Activated CD8-positive, alpha-beta memory T cell treated with anti-CD3 and anti-CD28 coated beads, Interleukin-2, amount 50 U/mL, for 1 hour (primary cell): Measurements from ENCODE around the gene RRH.
"Not testable (repeated sequence)": the region's sequence is repeated elsewhere in the genome, so short reads cannot be mapped to it uniquely, and the experiment has no call there.

ENCODE experiments used
- DNase-seq: peaks from one replicate; pipeline ENCODE4 v3.0.0-alpha.2; 2020; ENCODE audit errors: extremely low read depth

Gene RRH

GRCh38 chr4:109827672-109828071 lies at the start of gene RRH:
Gene RRH (plus strand): TSS chr4:109827972. CDS start chr4:109828028, 56 bp downstream.
- no peak for DNase-seq

- not testable (repeated sequence) for DNase-seq
These were observed 45.7 kb upstream of the RRH start for GRCh38 chr4:109782092-109782491.

GRCh38 chr4:109786846-109787245 lies 40.9 kb upstream of the RRH start:
- no peak for DNase-seq

GRCh38 chr4:109787807-109788206 lies 40.0 kb upstream of the RRH start:
- DNase-seq, result no peak

GRCh38 chr4:109795059-109795458 lies 32.7 kb upstream of the RRH start:
- DNase-seq, result no peak

GRCh38 chr4:109798866-109799265 lies 28.9 kb upstream of the RRH start:
- DNase-seq, result no peak

DNA sequence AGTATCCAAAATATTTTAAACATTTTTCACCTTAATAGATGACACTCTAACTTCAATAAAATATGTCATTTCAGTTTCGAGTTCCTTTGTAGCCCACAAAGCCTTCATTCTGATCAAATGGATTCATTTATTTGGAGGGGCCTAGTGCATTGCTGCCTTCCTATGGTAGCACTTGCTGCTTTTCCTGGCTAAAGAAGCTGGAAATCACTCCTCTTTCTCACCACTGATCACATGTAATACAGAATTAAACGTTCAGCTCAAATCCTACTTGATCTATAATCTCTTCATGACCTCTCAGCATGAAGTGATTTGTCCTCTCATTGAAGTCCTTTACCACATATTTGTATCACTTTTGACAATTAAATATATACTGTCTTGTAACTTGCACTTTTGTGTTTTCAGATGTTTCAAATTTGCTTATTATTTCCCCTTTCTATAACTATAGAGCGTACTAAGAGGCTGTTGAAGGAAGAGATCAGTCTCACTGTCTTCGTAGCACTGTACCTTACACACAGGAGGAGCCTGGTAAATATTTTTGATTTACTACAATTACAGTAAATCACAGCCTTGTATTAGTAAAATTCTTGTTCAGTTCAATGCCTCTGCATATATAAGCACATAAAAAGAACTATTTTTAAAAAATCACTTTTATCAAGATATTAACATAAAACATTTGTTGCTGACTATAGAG lies 26.5 kb upstream of the RRH start:
- DNase-seq, result no peak

- DNase-seq, result no peak
These were observed 25.9 kb upstream of the RRH start, which contains the start of gene CFI for GRCh38 chr4:109801895-109802319. Gene CFI (minus strand): TSS chr4:109801999. CDS start chr4:109801971, 28 bp downstream.

- no peak for DNase-seq
These were observed 23.7 kb upstream of the RRH start for GRCh38 chr4:109803924-109804571.

DNA sequence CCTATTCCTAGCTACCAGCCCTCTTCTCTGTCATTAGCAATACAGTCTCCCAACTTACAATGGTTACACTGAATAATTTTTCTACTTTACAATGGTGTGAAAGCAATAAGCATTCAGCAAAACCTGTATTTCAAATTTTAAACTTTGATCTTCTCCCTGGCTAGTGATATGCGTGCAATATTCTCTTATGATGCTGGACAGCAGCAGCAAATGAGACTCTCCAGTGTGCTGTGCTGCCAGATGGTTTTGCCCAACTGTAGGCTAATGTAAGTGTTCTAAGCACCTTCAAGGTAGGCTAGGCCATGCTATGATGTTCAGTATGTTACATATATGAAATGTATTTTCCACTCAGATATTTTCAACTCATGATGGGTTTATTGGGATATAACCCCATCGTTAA lies 18.1 kb upstream of the RRH start:
- DNase-seq, result no peak

DNA sequence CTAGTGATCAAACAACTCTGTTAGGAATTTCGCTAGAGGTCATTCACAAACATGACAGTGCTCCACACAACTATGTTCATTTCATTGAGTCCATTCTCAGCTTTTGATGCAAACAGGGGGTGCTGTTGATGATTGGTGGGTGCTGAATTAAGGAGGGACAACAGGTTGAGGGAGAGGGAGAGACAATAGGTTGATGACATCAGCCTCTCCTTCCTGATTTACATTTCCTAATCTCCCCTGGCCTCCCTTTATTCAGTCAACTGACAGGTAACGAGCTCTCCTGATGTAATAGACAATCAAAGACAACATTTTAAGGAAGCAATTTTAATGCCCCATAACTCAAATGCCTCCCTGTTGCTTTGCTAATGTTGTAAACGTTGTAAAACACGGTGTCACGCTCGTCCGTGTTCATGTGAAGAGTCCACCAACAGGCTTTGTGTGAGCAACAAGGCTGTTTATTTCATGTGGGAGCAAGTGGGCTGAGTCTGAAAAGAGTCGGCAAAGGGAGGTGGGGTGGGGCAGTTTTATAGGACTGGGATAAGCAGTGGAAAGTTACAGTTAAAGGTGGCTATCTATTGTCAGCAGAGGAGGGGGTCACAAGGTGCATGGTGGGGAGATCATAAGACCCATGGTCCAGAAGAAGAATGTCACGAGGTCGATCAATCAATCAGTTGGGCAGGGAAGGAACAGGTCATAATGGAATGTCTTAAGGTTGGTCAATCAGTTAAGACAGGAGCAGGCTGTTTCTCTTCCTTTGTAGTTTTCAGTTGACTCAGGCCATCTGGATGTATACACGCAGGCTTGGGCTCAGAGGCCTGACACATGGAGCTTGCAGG lies 17.0 kb upstream of the RRH start:
- DNase-seq, result no peak

DNA sequence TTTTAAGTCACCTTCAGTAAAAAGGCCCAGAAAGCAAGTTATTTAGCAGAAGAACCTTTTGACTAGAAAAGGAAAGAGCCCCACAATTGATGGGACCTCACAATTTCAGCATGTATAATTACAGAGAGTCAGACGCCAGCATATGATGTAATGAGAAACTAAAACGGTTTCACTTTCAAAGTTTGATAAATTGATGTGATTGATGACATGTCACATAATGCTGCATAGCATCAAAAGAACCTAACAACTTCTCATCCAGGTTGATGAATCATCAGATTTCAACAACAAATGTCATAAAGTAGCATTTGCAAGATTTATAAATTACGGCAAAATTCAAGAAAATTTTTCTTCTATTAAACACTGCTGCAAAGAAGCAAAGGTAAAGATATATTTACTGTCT lies 16.1 kb upstream of the RRH start:
- no peak for DNase-seq

- DNase-seq, result peak; percentile 61
These were observed 12.4 kb upstream of the RRH start, which contains the start of gene GAR1 for GRCh38 chr4:109815151-109816081. Gene GAR1 (plus strand): TSS chr4:109815762. CDS start chr4:109816165, 403 bp downstream.

- DNase-seq, result peak; percentile 1
These were observed 11.7 kb upstream of the RRH start for GRCh38 chr4:109816082-109816442.

- DNase-seq, result no peak
These were observed 10.9 kb upstream of the RRH start for GRCh38 chr4:109816894-109817293.

DNA sequence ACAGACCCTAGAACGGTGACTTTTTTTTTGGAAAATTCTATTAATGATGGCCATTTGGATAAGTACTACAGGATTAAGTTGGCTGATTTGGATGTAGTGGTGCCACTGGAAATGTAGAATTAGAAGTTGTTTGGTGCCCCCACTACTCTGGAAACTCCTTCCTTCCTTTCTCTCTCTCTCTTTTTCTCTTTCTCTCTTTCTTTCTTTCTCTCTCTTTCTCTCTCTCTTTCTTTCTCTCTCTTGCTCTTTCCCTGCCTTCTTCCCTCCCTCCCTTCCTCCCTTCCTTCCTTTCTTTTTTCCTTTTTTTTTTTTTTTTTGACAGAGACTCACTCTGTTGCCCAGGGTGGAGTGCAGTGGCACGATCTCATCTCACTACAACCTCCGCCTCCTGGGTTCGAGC lies 9.5 kb upstream of the RRH start:
- no peak for DNase-seq

DNA sequence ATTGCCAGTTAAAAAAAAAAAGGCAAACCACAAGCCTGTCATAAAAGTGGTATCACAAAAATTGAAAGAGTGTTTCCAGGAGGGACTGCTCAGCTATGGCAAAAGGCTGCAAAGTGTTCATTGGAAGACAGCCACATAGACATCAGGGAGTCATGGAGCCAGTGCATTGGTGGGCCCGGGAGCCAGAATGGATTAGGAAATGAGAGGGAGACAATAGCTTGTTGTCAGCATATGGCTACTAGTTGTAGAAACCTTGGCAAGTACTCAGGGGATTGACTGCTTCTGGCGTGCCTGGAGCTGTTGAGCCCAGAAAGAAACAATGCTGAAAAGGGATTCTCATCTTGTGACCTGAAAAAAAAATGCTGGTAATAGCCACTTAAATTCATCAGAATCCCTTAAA lies 7.2 kb upstream of the RRH start:
- DNase-seq, result no peak

GRCh38 chr4:109821185-109821584 lies 6.6 kb upstream of the RRH start:
- no peak for DNase-seq

DNA sequence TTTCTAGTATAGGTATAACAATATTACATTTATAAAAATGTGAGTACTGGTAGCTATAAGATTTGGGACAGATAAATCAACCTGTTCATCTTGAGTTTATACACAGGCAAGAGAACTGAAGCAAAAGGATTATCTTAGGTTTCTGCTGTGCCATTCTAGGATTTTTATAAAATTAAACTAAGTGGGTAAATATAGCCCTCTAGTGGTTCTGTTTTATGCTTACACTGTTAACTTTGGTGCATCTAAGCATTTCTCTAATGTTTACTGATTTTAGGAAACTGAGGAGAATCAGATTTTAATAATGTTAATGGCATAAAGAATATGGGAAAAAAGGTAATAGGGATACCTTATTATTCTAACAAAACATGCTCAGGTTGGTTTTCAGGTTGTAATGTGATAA lies 1.1 kb upstream of the RRH start:
- no peak for DNase-seq

GRCh38 chr4:109833756-109834155 lies 6.0 kb downstream of the RRH start:
- DNase-seq, result no peak

GRCh38 chr4:109836985-109837384 lies 9.2 kb downstream of the RRH start:
- no peak for DNase-seq
